22Rv1 (cell line): Measurements from ENCODE around the gene KSR2.

Source experiments
- CTCF ChIP-seq: fragments of 450-650 bp; IDR thresholded peaks from 2 replicates; pipeline ENCODE4 v1.5.1; 2017; ENCODE audit warnings: mild to moderate bottlenecking
- ZFX ChIP-seq: fragments of 450-650 bp; IDR thresholded peaks from 2 replicates; pipeline ENCODE4 v1.6.1; 2017; ENCODE audit warnings: antibody characterized with exemption, borderline replicate concordance

- TF ChIP-seq CTCF, result no peak
- TF ChIP-seq ZFX, result no peak
Measured at GRCh38 chr12:117417004-117417403, 551.8 kb downstream of the KSR2 start.
